HEK293 (cell line): ENCODE data around the gene ANKRD6.

ENCODE experiments used
- CTCF ChIA-PET: fragments of 350-600 bp; formaldehyde crosslinking; extraction: SDS; loops from one replicate; lab custom pipeline; 2021; ENCODE audit warnings: antibody characterized with exemption; lab: Yijun Ruan, JAX
- POLR2A ChIA-PET: fragments of 300-600 bp; formaldehyde crosslinking; extraction: SDS; loops from one replicate; lab custom pipeline; 2020; ENCODE audit warnings: antibody characterized with exemption, inconsistent platforms; lab: Yijun Ruan, JAX
- H3K27ac ChIP-seq: fragments of 200-500 bp; sonication (Bioruptor generic); 2 replicates; pipeline ENCODE4 v1.5.1; 2014; ENCODE audit warnings: low read depth, low read length, control low read depth, inconsistent platforms; ENCODE audit errors: extremely low read depth
- H3K36me3 ChIP-seq, 2 experiments: fragments of 200-500 bp in 1 of 2; sonication (Bioruptor generic) in 1 of 2; 1 replicate in 1 of 2; 2 replicates in 1 of 2; pipeline ENCODE4 v1.5.1; 2014 to 2017; ENCODE audit warnings: inconsistent platforms in 2 of 2, low read length in 2 of 2; ENCODE audit not compliant: control insufficient read depth in 2 of 2, insufficient read depth in 1 of 2
- H3K4me1 ChIP-seq: fragments of 200-500 bp; sonication (Bioruptor generic); 2 replicates; pipeline ENCODE4 v1.5.1; 2014; ENCODE audit warnings: mild to moderate bottlenecking, low read length, inconsistent platforms; ENCODE audit not compliant: control insufficient read depth, insufficient read depth
- H3K4me3 ChIP-seq: 2 replicates; pipeline ENCODE4 v1.5.1; 2011; ENCODE audit warnings: low read depth, mild to moderate bottlenecking, control low read depth, low read length, moderate library complexity
- H3K9me3 ChIP-seq: fragments of 200-500 bp; sonication (Bioruptor generic); 2 replicates; pipeline ENCODE4 v1.5.1; 2014; ENCODE audit warnings: low read depth, low read length, inconsistent platforms; ENCODE audit not compliant: control insufficient read depth, insufficient read depth
- KLF10 ChIP-seq: fragments of 450-650 bp; IDR thresholded peaks from 2 replicates; pipeline ENCODE4 v1.5.1; 2018; ENCODE audit warnings: missing biosample characterization, mild to moderate bottlenecking, missing genetic modification characterization
- OSR2 ChIP-seq: fragments of 450-650 bp; formaldehyde crosslinking; IDR thresholded peaks from 2 replicates; pipeline ENCODE4 v1.5.1; 2016; ENCODE audit warnings: missing biosample characterization, missing genetic modification characterization
- ZBTB11 ChIP-seq: fragments of 450-650 bp; formaldehyde crosslinking; conservative IDR thresholded peaks from 2 replicates; pipeline ENCODE4 v1.5.1; 2016; ENCODE audit warnings: low read depth, missing biosample characterization, missing genetic modification characterization
- ZFP3 ChIP-seq: fragments of 450-650 bp; formaldehyde crosslinking; IDR thresholded peaks from 2 replicates; pipeline ENCODE4 v1.5.1; 2016; ENCODE audit warnings: low read depth, missing biosample characterization, missing genetic modification characterization
- ZNF10 ChIP-seq: fragments of 450-650 bp; formaldehyde crosslinking; IDR thresholded peaks from 2 replicates; pipeline ENCODE4 v1.5.1; 2017; ENCODE audit warnings: missing biosample characterization, missing genetic modification characterization
- ZNF214 ChIP-seq: fragments of 450-650 bp; formaldehyde crosslinking; IDR thresholded peaks from 2 replicates; pipeline ENCODE4 v1.5.1; 2017; ENCODE audit warnings: missing biosample characterization, mild to moderate bottlenecking, missing genetic modification characterization, borderline replicate concordance
- ZNF239 ChIP-seq: fragments of 450-650 bp; formaldehyde crosslinking; IDR thresholded peaks from 2 replicates; pipeline ENCODE4 v1.5.1; 2016; ENCODE audit warnings: missing biosample characterization, missing genetic modification characterization
- ZNF280C ChIP-seq: fragments of 450-650 bp; formaldehyde crosslinking; IDR thresholded peaks from 2 replicates; pipeline ENCODE4 v1.5.1; 2016; ENCODE audit warnings: missing biosample characterization, missing genetic modification characterization
- ZNF324 ChIP-seq: fragments of 450-650 bp; formaldehyde crosslinking; IDR thresholded peaks from 2 replicates; pipeline ENCODE4 v1.5.1; 2016; ENCODE audit warnings: missing biosample characterization, missing genetic modification characterization
- ZNF366 ChIP-seq: fragments of 450-650 bp; formaldehyde crosslinking; conservative IDR thresholded peaks from 2 replicates; pipeline ENCODE4 v1.5.1; 2016; ENCODE audit warnings: missing biosample characterization, missing genetic modification characterization
- ZNF416 ChIP-seq: fragments of 450-650 bp; formaldehyde crosslinking; IDR thresholded peaks from 2 replicates; pipeline ENCODE4 v1.5.1; 2016; ENCODE audit warnings: missing biosample characterization, missing genetic modification characterization
- ZNF596 ChIP-seq: fragments of 450-650 bp; IDR thresholded peaks from 2 replicates; pipeline ENCODE4 v1.5.0; 2018; ENCODE audit warnings: missing biosample characterization, mild to moderate bottlenecking, missing genetic modification characterization, moderate library complexity
- ZNF677 ChIP-seq: fragments of 450-650 bp; IDR thresholded peaks from 2 replicates; pipeline ENCODE4 v1.5.0; 2018; ENCODE audit warnings: missing biosample characterization, mild to moderate bottlenecking, missing genetic modification characterization, moderate library complexity
- ZNF701 ChIP-seq: fragments of 450-650 bp; formaldehyde crosslinking; IDR thresholded peaks from 2 replicates; pipeline ENCODE4 v1.5.1; 2016; ENCODE audit warnings: missing biosample characterization, missing genetic modification characterization
- ZSCAN30 ChIP-seq: fragments of 450-650 bp; IDR thresholded peaks from 2 replicates; pipeline ENCODE4 v1.5.1; 2018; ENCODE audit warnings: missing biosample characterization, mild to moderate bottlenecking, missing genetic modification characterization, moderate library complexity
- TF ChIP-seq, protein P1 (sequence below): fragments of 450-650 bp; formaldehyde crosslinking; IDR thresholded peaks from 2 replicates; pipeline ENCODE4 v1.5.1; 2016; ENCODE audit warnings: missing biosample characterization, missing genetic modification characterization
- TF ChIP-seq, protein P2 (sequence below): fragments of 450-650 bp; formaldehyde crosslinking; IDR thresholded peaks from 2 replicates; pipeline ENCODE4 v1.5.1; 2016; ENCODE audit warnings: missing biosample characterization, missing genetic modification characterization
- TF ChIP-seq, protein P3 (sequence below): fragments of 450-650 bp; formaldehyde crosslinking; IDR thresholded peaks from 2 replicates; pipeline ENCODE4; 2016; ENCODE audit warnings: missing biosample characterization, missing genetic modification characterization

Gene ANKRD6

DNA sequence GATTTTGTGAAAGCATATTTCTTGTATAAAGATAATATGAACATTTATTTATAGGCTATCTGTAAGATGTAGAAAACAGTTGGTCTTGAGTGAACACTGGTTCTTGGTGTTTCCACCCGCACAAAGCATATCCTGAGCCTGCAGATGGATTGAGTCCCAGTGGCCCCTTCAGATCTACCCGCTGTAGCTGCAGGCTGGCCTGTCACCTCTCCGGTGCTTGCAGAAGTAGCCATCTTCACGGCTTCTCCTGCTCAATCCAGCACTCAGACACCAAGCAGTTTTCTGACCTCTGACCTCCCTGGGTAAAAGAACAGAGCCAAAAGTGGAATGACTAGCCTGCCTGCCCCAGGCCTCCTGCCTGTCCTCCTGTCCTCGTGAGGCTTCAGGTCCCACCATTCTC is 182.9 kb downstream of the ANKRD6 start (continued):
- TF ChIP-seq, protein P1, sequence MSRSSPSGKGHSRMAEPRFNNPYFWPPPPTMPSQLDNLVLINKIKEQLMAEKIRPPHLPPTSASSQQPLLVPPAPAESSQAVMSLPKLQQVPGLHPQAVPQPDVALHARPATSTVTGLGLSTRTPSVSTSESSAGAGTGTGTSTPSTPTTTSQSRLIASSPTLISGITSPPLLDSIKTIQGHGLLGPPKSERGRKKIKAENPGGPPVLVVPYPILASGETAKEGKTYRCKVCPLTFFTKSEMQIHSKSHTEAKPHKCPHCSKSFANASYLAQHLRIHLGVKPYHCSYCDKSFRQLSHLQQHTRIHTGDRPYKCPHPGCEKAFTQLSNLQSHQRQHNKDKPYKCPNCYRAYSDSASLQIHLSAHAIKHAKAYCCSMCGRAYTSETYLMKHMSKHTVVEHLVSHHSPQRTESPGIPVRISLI (tag by site-specific recombination), result no peak
- TF ChIP-seq, protein P2, sequence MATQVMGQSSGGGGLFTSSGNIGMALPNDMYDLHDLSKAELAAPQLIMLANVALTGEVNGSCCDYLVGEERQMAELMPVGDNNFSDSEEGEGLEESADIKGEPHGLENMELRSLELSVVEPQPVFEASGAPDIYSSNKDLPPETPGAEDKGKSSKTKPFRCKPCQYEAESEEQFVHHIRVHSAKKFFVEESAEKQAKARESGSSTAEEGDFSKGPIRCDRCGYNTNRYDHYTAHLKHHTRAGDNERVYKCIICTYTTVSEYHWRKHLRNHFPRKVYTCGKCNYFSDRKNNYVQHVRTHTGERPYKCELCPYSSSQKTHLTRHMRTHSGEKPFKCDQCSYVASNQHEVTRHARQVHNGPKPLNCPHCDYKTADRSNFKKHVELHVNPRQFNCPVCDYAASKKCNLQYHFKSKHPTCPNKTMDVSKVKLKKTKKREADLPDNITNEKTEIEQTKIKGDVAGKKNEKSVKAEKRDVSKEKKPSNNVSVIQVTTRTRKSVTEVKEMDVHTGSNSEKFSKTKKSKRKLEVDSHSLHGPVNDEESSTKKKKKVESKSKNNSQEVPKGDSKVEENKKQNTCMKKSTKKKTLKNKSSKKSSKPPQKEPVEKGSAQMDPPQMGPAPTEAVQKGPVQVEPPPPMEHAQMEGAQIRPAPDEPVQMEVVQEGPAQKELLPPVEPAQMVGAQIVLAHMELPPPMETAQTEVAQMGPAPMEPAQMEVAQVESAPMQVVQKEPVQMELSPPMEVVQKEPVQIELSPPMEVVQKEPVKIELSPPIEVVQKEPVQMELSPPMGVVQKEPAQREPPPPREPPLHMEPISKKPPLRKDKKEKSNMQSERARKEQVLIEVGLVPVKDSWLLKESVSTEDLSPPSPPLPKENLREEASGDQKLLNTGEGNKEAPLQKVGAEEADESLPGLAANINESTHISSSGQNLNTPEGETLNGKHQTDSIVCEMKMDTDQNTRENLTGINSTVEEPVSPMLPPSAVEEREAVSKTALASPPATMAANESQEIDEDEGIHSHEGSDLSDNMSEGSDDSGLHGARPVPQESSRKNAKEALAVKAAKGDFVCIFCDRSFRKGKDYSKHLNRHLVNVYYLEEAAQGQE (tag by site-specific recombination), result no peak
- TF ChIP-seq ZNF324 (no peak), OSR2 (tag by site-specific recombination) (no peak), ZBTB11 (tag by site-specific recombination) (no peak), ZSCAN30 (tag by site-specific recombination) (no peak), ZNF416 (tag by site-specific recombination) (no peak), ZNF239 (no peak), ZNF280C (tag by site-specific recombination) (no peak), ZNF677 (no peak), ZFP3 (tag by site-specific recombination) (no peak)
- TF ChIP-seq, protein P3, sequence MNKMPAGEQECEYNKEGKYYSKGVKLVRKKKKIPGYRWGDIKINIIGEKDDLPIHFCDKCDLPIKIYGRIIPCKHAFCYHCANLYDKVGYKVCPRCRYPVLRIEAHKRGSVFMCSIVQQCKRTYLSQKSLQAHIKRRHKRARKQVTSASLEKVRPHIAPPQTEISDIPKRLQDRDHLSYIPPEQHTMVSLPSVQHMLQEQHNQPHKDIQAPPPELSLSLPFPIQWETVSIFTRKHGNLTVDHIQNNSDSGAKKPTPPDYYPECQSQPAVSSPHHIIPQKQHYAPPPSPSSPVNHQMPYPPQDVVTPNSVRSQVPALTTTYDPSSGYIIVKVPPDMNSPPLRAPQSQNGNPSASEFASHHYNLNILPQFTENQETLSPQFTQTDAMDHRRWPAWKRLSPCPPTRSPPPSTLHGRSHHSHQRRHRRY (tag by site-specific recombination), result no peak

GRCh38 chr6:89616531-89616930 is 183.6 kb downstream of the ANKRD6 start:
- Histone ChIP-seq H3K27ac (no peak overlapping the region), H3K4me3 (no peak overlapping the region), H3K4me1 (no peaks in the 10 kb centered on the region), H3K9me3 (no peaks in the 10 kb centered on the region), H3K36me3 (peaks cover 0 to 39% of the 10 kb centered on the region in 2 experiments; a peak in 2 of 3 replicates)
- ChIA-PET POLR2A (no interaction called here), CTCF (no interaction called here)
- TF ChIP-seq ZNF596 (no peak), ZNF366 (no peak), ZNF214 (tag by site-specific recombination) (no peak), ZNF10 (no peak), ZNF701 (tag by site-specific recombination) (no peak), KLF10 (tag by site-specific recombination) (no peak)
